ENCODE results near the gene VTN.

VTN gene

GRCh38 chr17:28370035-28370743, at the start of gene VTN:
VTN (minus strand) TSS chr17:28370307; CDS start chr17:28370203, 104 bp downstream.
- DNase-seq, result peak; percentile 98

- peak; percentile 92 for DNase-seq
These were observed 46.7 kb upstream of the VTN start for GRCh38 chr17:28416703-28417311.

- DNase-seq, result no peak
These were observed 45.8 kb upstream of the VTN start for GRCh38 chr17:28415886-28416285.

- no peak for DNase-seq
These were observed 43.7 kb upstream of the VTN start for GRCh38 chr17:28413804-28414203.

- DNase-seq, result no peak
These were observed 42.0 kb upstream of the VTN start for GRCh38 chr17:28412099-28412498.

GRCh38 chr17:28407974-28408306, 37.8 kb upstream of the VTN start:
- DNase-seq, result no peak

GRCh38 chr17:28407130-28407973, 37.2 kb upstream of the VTN start:
- peak; percentile 50 for DNase-seq

- peak; percentile 71 for DNase-seq
These were observed 36.3 kb upstream of the VTN start for GRCh38 chr17:28406473-28406814.

- DNase-seq, result peak; percentile 88
These were observed 35.7 kb upstream of the VTN start, which contains the start of gene SLC46A1 for GRCh38 chr17:28405632-28406472. SLC46A1 (minus strand) TSS chr17:28406212; CDS start chr17:28406114, 98 bp downstream.

GRCh38 chr17:28404812-28405570, 34.9 kb upstream of the VTN start:
- DNase-seq, result peak; percentile 38

- no peak for DNase-seq
These were observed 34.3 kb upstream of the VTN start for GRCh38 chr17:28404461-28404811.

- no peak for DNase-seq
These were observed 33.9 kb upstream of the VTN start for GRCh38 chr17:28404007-28404406.

- no peak for DNase-seq
These were observed 32.7 kb upstream of the VTN start for GRCh38 chr17:28402844-28403243.

- DNase-seq, result peak; percentile 35
These were observed 32.1 kb upstream of the VTN start for GRCh38 chr17:28402224-28402630.

GRCh38 chr17:28399808-28400207, 29.7 kb upstream of the VTN start:
- DNase-seq, result no peak

- no peak for DNase-seq
These were observed 28.3 kb upstream of the VTN start for GRCh38 chr17:28398280-28398981.

- DNase-seq, result no peak
These were observed 27.7 kb upstream of the VTN start for GRCh38 chr17:28397687-28398279.

GRCh38 chr17:28397275-28397674, 27.2 kb upstream of the VTN start:
- no peak for DNase-seq

GRCh38 chr17:28396635-28397239, 26.6 kb upstream of the VTN start:
- DNase-seq, result no peak

- no peak for DNase-seq
These were observed 25.9 kb upstream of the VTN start for GRCh38 chr17:28395968-28396367.

GRCh38 chr17:28395426-28395825, 25.3 kb upstream of the VTN start:
- no peak for DNase-seq
